Tibial artery (tissue), 4 donors: ENCODE results near the gene SOCS7.

ENCODE experiments used
- DNase-seq, 2 donors: peaks; one replicate each; pipeline ENCODE4 v3.0.0-alpha.2; 2019
- H3K27ac ChIP-seq, 2 donors: fragments of 200-600 bp; sonication (generic) in 1 of 2; 1 replicate in 1 of 2; 2 replicates in 1 of 2; pipeline ENCODE4 v1.5.1; 2018 to 2019; ENCODE audit warnings: mild to moderate bottlenecking in 1 of 2
- H3K27me3 ChIP-seq, 2 donors: fragments of 200-600 bp; sonication (generic) in 1 of 2; one replicate each; pipeline versions ENCODE4 v1.5.1 to v1.6.0; 2016 to 2019
- H3K36me3 ChIP-seq, 3 donors: fragments of 200-600 bp; sonication (generic) in 2 of 3; one replicate each; pipeline ENCODE4 v1.5.1; 2016 to 2019; ENCODE audit warnings: mild to moderate bottlenecking in 2 of 3
- H3K4me1 ChIP-seq, 4 donors: fragments of 200-600 bp; sonication (generic) in 2 of 4; 1 replicate in 3 of 4; 2 replicates in 1 of 4; pipeline ENCODE4 v1.5.1; 2016 to 2019
- H3K4me3 ChIP-seq, 2 donors: fragments of 200-600 bp; sonication (generic) in 1 of 2; 1 replicate in 1 of 2; 2 replicates in 1 of 2; pipeline ENCODE4 v1.5.1; 2018 to 2019; ENCODE audit warnings: mild to moderate bottlenecking in 2 of 2
- H3K9me3 ChIP-seq, 3 donors: fragments of 200-600 bp; sonication (generic) in 1 of 3; one replicate each; pipeline ENCODE4 v1.5.1; 2016 to 2019
- intact Hi-C: fragments of 100-400 bp; cut with DNase I; formaldehyde crosslinking; loops from one replicate; pipeline ENCODE4 v1.15.0; 2023; ENCODE audit warnings: low total_unique reads
- TF ChIP-seq, protein P1 (sequence below), 2 experiments: fragments of 200-600 bp in 1 of 2; fragments of 450-650 bp in 1 of 2; IDR thresholded peaks; one replicate each; pipeline ENCODE4 v1.5.1; 2017 to 2019; ENCODE audit warnings: antibody characterized with exemption in 2 of 2, mild to moderate bottlenecking in 1 of 2, moderate library complexity in 1 of 2

Gene SOCS7

DNA sequence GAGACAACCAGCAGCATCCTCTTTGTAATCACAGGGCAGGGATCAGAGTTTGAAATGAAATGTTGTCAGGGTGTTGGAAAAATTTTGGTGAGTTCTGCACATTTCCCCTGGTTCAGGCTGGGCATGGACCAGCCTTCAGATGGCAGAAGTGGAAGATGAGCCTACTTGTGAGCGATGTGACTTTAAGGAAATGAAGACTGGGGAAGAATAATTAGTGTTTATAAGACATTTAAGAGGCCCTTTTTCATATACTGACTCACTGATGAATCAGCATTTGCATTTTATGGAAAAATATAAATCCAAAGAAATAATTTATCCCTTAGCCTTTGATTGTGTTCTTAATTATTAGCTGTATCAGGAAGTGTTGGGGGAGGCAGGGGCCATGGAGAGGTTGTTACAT lies 28.7 kb upstream of the SOCS7 start:
- Histone ChIP-seq H3K9me3 (no peaks in the 10 kb centered on the region), H3K27me3 (no peaks in the 10 kb centered on the region), H3K4me1 (no peaks in the 10 kb centered on the region), H3K27ac (no peak overlapping the region), H3K4me3 (no peak overlapping the region), H3K36me3 (peaks cover 9 to 59% (median 39%) of the 10 kb centered on the region in 3 donors)
- DNase-seq: no peak
- TF ChIP-seq, protein P1, sequence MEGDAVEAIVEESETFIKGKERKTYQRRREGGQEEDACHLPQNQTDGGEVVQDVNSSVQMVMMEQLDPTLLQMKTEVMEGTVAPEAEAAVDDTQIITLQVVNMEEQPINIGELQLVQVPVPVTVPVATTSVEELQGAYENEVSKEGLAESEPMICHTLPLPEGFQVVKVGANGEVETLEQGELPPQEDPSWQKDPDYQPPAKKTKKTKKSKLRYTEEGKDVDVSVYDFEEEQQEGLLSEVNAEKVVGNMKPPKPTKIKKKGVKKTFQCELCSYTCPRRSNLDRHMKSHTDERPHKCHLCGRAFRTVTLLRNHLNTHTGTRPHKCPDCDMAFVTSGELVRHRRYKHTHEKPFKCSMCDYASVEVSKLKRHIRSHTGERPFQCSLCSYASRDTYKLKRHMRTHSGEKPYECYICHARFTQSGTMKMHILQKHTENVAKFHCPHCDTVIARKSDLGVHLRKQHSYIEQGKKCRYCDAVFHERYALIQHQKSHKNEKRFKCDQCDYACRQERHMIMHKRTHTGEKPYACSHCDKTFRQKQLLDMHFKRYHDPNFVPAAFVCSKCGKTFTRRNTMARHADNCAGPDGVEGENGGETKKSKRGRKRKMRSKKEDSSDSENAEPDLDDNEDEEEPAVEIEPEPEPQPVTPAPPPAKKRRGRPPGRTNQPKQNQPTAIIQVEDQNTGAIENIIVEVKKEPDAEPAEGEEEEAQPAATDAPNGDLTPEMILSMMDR (IDR thresholded peaks at IDR 0.05): no peak
- intact Hi-C loops: no loop called here

DNA sequence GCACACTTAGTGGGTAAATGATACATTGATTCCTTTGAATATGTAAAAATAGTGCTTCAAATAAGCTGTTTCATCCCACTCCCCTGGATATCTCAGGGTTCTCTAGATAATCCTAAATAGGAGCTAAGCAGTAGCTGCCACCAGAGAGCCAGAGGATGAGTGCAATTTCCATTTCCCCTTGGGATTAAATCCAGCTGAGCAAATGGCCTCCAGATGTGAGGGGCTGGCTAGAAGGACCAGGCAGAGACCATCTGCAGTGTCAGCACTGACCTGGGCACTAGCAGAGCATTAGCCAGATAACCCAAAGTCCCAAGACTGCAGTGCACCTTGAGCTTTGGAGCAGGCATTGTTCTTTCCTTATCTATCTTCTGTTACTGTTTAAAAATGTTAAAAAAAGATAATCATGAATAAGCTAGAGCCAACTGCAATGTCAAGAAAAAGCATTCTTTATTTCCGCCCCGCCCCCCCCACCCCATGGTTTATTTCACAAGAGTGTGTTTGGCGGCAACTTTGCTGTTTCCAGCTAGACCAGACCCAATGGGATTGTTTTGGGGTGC lies 27.4 kb upstream of the SOCS7 start:
- Histone ChIP-seq H3K4me3 (no peak overlapping the region), H3K9me3 (no peaks in the 10 kb centered on the region), H3K27me3 (peaks cover 0 to 5% of the 10 kb centered on the region in 2 donors), H3K4me1 (no peaks in the 10 kb centered on the region), H3K27ac (no peak overlapping the region), H3K36me3 (peaks cover 9 to 47% (median 36%) of the 10 kb centered on the region in 3 donors)
- intact Hi-C loops: no loop called here
- DNase-seq: no peak
- TF ChIP-seq, protein P1 (IDR thresholded peaks at IDR 0.05): no peak

DNA sequence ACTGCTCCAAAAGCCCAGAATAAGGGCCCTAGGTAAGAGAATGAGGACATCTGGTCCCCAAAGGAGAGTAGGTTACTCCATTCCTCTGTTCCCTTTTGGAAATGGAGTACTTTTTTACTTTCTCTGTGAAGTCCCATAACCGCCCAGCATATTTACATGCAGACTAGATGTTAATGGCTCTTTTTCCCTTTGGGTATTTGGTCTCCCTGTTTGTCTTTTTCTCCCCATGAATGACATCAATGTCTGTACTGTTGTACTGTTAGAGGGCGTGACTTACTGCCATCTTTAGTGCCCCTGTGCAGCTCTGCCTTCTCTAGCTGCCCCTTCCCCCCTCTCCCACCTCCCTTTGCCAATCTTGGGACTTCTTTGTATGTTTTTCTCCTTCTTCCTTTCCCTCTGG lies 26.9 kb upstream of the SOCS7 start:
- no peaks in the 10 kb centered on the region for H3K4me1 ChIP-seq
- no peak overlapping the region for H3K27ac ChIP-seq
- peaks cover 0 to 10% of the 10 kb centered on the region in 2 donors for H3K27me3 ChIP-seq
- H3K36me3 ChIP-seq: peaks cover 9 to 42% (median 31%) of the 10 kb centered on the region in 3 donors
- H3K4me3 ChIP-seq: no peak overlapping the region
- TF ChIP-seq, protein P1 (IDR thresholded peaks at IDR 0.05): no peak
- intact Hi-C loops: no loop called here
- H3K9me3 ChIP-seq: no peaks in the 10 kb centered on the region
- no peak for DNase-seq

DNA sequence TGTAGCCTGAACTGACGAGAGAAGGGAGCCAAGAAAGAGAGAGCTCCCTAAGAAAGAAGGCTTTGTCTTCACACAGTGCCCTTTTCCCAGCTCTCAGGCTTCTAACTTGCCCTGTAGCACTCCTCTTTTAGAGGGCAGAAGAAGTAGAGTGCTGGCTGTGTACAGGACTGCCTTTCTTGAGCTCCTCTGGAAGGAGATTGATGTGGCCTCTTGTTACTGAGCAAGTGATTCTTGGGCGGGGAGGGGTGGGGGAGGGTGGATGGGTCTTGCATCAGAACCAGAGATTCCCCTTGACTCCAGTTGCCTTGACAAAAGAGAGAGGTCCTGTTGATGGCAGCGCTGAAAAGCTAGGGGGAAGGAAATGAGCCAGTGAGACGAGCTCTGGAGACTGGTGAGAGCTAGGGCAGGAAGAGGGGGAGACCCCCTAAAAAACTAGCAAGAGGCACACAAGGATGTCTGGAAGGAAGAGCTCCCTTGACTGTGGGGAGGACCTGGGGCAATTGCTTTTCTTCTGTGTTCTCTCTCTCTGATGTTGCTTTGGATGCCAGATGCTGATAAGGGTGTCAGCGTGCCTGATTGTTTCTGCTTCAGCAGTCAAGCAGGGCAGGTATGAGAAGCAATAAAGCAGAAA lies 26.3 kb upstream of the SOCS7 start:
- Histone ChIP-seq H3K4me3 (no peak overlapping the region), H3K27ac (no peak overlapping the region)
- DNase-seq: no peak

DNA sequence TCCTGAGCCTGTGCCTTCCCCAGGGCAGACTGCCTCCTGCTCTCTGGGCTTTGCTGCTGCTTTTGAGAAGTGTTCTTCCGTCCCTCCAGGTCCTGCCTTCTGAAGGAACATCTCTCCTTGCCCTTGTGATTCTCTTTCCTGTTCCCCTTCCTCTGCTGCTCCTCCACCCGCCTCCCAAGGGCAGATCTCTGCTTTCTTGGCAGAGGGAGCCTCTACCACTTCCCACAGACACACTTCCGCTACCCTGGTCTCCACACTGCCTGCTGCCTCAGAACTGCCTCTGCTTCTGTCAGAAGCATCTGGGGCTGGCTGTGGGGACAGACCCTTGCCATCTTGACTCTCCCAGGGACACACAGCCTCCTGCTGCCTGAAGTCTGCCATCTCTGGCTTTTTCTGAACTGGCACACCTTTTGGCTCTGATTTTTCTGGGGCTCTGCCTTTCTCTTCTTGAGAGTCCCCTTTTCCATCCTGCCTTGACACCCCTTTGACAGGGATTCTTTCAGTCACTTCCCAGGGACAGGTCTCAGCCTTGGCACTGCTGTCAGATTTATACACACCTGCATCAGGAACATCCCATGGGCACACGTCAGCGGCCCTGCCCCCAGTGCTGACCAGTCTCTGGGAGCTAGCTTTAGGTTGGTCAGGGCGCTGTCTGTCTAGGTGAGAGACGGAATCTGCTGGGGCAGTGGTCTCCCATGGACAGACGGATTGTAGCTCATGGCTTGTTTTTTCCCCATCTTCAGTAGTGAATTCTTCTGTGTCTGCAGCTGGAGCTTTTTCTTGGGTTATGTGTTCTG lies 24.4 kb upstream of the SOCS7 start:
- Histone ChIP-seq H3K4me1 (no peaks in the 10 kb centered on the region), H3K36me3 (peaks cover 0 to 19% (median 17%) of the 10 kb centered on the region in 3 donors), H3K9me3 (no peaks in the 10 kb centered on the region), H3K4me3 (no peak overlapping the region), H3K27ac (no peak overlapping the region), H3K27me3 (peaks cover 0 to 35% of the 10 kb centered on the region in 2 donors)
- peak in 1 of 2 donors; percentile 57 for DNase-seq
- intact Hi-C loops: no loop called here
- TF ChIP-seq, protein P1 (IDR thresholded peaks at IDR 0.05): no peak

More for the DNA sequence above, 26.3 kb upstream of the SOCS7 start:
- no peaks in the 10 kb centered on the region for H3K9me3 ChIP-seq
- H3K36me3 ChIP-seq: peaks cover 9 to 36% (median 29%) of the 10 kb centered on the region in 3 donors
- peaks cover 0 to 16% of the 10 kb centered on the region in 2 donors for H3K27me3 ChIP-seq
- intact Hi-C loops: no loop called here
- no peaks in the 10 kb centered on the region for H3K4me1 ChIP-seq
- TF ChIP-seq, protein P1 (IDR thresholded peaks at IDR 0.05): no peak
